ENCODE results near the gene MAL.

DNA sequence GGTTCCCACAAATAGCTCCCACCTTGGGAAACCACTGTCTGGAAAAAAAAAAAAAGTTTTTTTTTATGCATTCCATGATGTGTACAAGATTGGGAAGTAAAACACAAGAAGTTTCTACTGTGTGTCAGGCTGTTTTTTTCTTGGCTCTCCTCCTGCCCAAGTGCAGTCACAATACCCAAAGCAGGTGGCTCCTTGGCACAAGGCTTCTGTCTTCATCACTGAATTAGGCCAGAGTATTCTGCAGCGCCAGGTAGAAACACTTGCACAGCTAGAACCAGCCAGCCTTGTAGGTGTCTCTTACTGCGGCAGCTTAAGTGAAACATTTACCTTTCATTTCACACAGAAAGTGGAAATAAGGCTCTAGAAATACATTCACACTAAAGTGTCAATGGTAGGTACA, 23.8 kb upstream of the MAL start:
- TF ChIP-seq CTCF (IDR thresholded peaks at IDR 0.05; ENCODE audit: low read length) (no peak), EZH2 (IDR thresholded peaks at IDR 0.05; ENCODE audit: borderline replicate concordance, low read length) (no peak)

Measured in OCI-LY1 (cell line).